GM12878 (cell line): Measurements from ENCODE around the gene SNAPC2. TPM values are rescaled to one million over a fixed set of nuclear protein-coding genes. Genes with fewer than 3 reads are reported as not detected.

Experiments used
- ATAC-seq: fragments of 200-7000 bp; cut with Tn5 transposase; 3 replicates; pipeline ENCODE4 v1.9.1; 2020; ENCODE audit warnings: mild to moderate bottlenecking, moderate library complexity
- BruUV-seq: library from RNA; stranded (reverse); fragments of 400-500 nt; replicated peaks from 2 replicates; lab custom pipeline; 2021; lab: Mats Ljungman, UMichigan
- CTCF ChIA-PET: fragments of 300-600 bp; sonication (Branson Sonifier 250); formaldehyde crosslinking; extraction: SDS; loops from one replicate; lab custom pipeline; 2021; ENCODE audit warnings: inconsistent platforms; lab: Yijun Ruan, JAX
- POLR2A ChIA-PET: fragments of 350-600 bp; formaldehyde crosslinking; extraction: SDS; loops from one replicate; lab custom pipeline; 2021; ENCODE audit warnings: inconsistent platforms; lab: Charles Lee
- RAD21 ChIA-PET: fragments of 300-600 bp; sonication (Branson Sonifier 250); formaldehyde crosslinking; loops from one replicate; lab custom pipeline; 2023; ENCODE audit warnings: antibody characterized with exemption; ENCODE audit not compliant: unreplicated experiment; lab: Charles Lee
- SMC1A ChIA-PET: fragments of 300-600 bp; sonication (Branson Sonifier 250); formaldehyde crosslinking; loops from one replicate; lab custom pipeline; 2023; ENCODE audit not compliant: unreplicated experiment, uncharacterized antibody; lab: Charles Lee
- DNase-seq: peaks from one replicate; pipeline ENCODE4 v3.0.0-alpha.2; 2011; ENCODE audit warnings: low read depth, low spot score
- FAIRE-seq: peaks from 3 replicates; lab custom pipeline; 2011; peaks lifted over from hg19 to GRCh38; lab: Jason Lieb, UNC
- H2AFZ ChIP-seq: 2 replicates; pipeline ENCODE4 v1.6.0; 2011; ENCODE audit warnings: low read depth, low read length, control low read depth; ENCODE audit not compliant: control insufficient read depth
- H3K27ac ChIP-seq: 2 replicates; pipeline ENCODE4 v1.5.1; 2011; ENCODE audit warnings: control low read depth; ENCODE audit not compliant: control insufficient read depth, insufficient read depth
- H3K27me3 ChIP-seq, 2 experiments: replicated peaks in 1 of 2; 2 replicates each; pipeline versions ENCODE4 v1.6.0 to v1.6.1; 2011; ENCODE audit warnings: low read length in 1 of 2; ENCODE audit not compliant: control insufficient read depth in 2 of 2, insufficient read depth in 2 of 2
- H3K36me3 ChIP-seq, 2 experiments: 2 replicates each; pipeline ENCODE4 v1.5.1; 2011; ENCODE audit warnings: low read length in 1 of 2; ENCODE audit not compliant: control insufficient read depth in 2 of 2, insufficient read depth in 2 of 2
- H3K4me1 ChIP-seq: 2 replicates; pipeline ENCODE4 v1.6.1; 2011; ENCODE audit warnings: mild to moderate bottlenecking, low read length, moderate library complexity, mixed read lengths; ENCODE audit not compliant: control insufficient read depth, insufficient read depth
- H3K4me2 ChIP-seq: 2 replicates; pipeline ENCODE4 v1.6.0; 2011; ENCODE audit warnings: control low read depth; ENCODE audit not compliant: control insufficient read depth, insufficient read depth
- H3K4me3 ChIP-seq: fragments of 200-600 bp; sonication (generic); 2 replicates; pipeline ENCODE4 v1.5.1; 2016
- H3K79me2 ChIP-seq: 2 replicates; pipeline ENCODE4 v1.6.0; 2011; ENCODE audit warnings: low read length; ENCODE audit not compliant: control insufficient read depth, insufficient read depth
- H3K9ac ChIP-seq: 2 replicates; pipeline ENCODE4 v1.8.0; 2011; ENCODE audit warnings: low read length, control low read depth, mixed read lengths; ENCODE audit not compliant: control insufficient read depth, insufficient read depth
- H3K9me3 ChIP-seq: replicated peaks from 3 replicates; pipeline ENCODE4 v1.5.1; 2011; ENCODE audit warnings: mild to moderate bottlenecking, low read length; ENCODE audit not compliant: control insufficient read depth, insufficient read depth
- H4K20me1 ChIP-seq: 2 replicates; pipeline ENCODE4 v1.6.0; 2011; ENCODE audit not compliant: control insufficient read depth, insufficient read depth
- BCLAF1 ChIP-seq: fragments of 450-650 bp; IDR thresholded peaks from 2 replicates; pipeline ENCODE4 v1.6.1; 2017; ENCODE audit warnings: antibody characterized with exemption, mild to moderate bottlenecking, moderate library complexity
- EED ChIP-seq: sonication (generic); IDR thresholded peaks from 2 replicates; pipeline ENCODE4 v1.6.1; 2016; ENCODE audit warnings: antibody characterized with exemption, low read depth
- HCFC1 ChIP-seq: fragments of 150-350 bp; IDR thresholded peaks from 2 replicates; pipeline ENCODE4 v1.6.1; 2014; ENCODE audit warnings: low read length
- KLF5 ChIP-seq: fragments of 450-650 bp; IDR thresholded peaks from 2 replicates; pipeline ENCODE4 v1.6.1; 2014; ENCODE audit warnings: mild to moderate bottlenecking; ENCODE audit not compliant: partially characterized antibody
- LARP7 ChIP-seq: fragments of 450-650 bp; IDR thresholded peaks from 2 replicates; pipeline ENCODE4 v1.6.1; 2017; ENCODE audit warnings: mild to moderate bottlenecking
- MYB ChIP-seq: fragments of 150-350 bp; IDR thresholded peaks from 2 replicates; pipeline ENCODE4 v1.6.1; 2014; ENCODE audit warnings: mild to moderate bottlenecking, low read depth, low read length, borderline replicate concordance
- NFYA ChIP-seq: IDR thresholded peaks from 2 replicates; pipeline ENCODE4 v1.6.1; 2011; ENCODE audit warnings: low read depth, mild to moderate bottlenecking, low read length, improper control_type of control experiment, borderline replicate concordance
- PAX5 ChIP-seq: IDR thresholded peaks from 2 replicates; pipeline ENCODE4 v1.6.1; 2011; ENCODE audit warnings: low read depth, low read length, borderline replicate concordance
- PRDM15 ChIP-seq: fragments of 450-650 bp; formaldehyde crosslinking; IDR thresholded peaks from 2 replicates; pipeline ENCODE4 v1.4.0; 2020; ENCODE audit warnings: mild to moderate bottlenecking, moderate library complexity
- RCOR1 ChIP-seq: conservative IDR thresholded peaks from 2 replicates; pipeline ENCODE4 v1.6.1; 2012; ENCODE audit warnings: low read depth, low read length, improper control_type of control experiment
- SMARCA5 ChIP-seq: fragments of 450-650 bp; IDR thresholded peaks from 2 replicates; pipeline ENCODE4 v1.6.1; 2017; ENCODE audit warnings: mild to moderate bottlenecking
- SUZ12 ChIP-seq: fragments of 200-600 bp; sonication (generic); IDR thresholded peaks from one replicate; pipeline ENCODE4 v1.6.1; 2018; ENCODE audit warnings: antibody characterized with exemption, mild to moderate bottlenecking; ENCODE audit not compliant: unreplicated experiment
- TBL1XR1 ChIP-seq: IDR thresholded peaks from 2 replicates; pipeline ENCODE4 v1.6.1; 2012; ENCODE audit warnings: low read depth, low read length, improper control_type of control experiment
- WGBS: methylation state at CpG from one replicate; pipeline ENCODE4 v1.1.6; 2016; ENCODE audit warnings: low lambda C conversion rate; ENCODE audit not compliant: insufficient replicate concordance, insufficient coverage; ENCODE audit errors: missing lambda C conversion rate; 5-methylcytosine and 5-hydroxymethylcytosine counted together
- in situ Hi-C: fragments of 300-500 bp; cut with MboI; formaldehyde crosslinking; loops from 9 replicates; pipeline ENCODE4 v1.14.3; 2018; ENCODE audit warnings: mixed read lengths
- intact Hi-C: fragments of 100-400 bp; cut with micrococcal nuclease; formaldehyde crosslinking; loops from one replicate; pipeline ENCODE4 v1.14.2; 2022; ENCODE audit not compliant: unreplicated experiment
- polyA plus RNA-seq, 11 experiments: library from polyadenylated mRNA; depleted of rRNA in 4 of 11; unstranded in 6 of 11; stranded (reverse) in 5 of 11; fragments of >200 nt; fragmentation: Nextera tagmentation in 4 of 11; fragmentation: Illumina TruSeq in 1 of 11; extraction: Ambion mirVana in 4 of 11; extraction: Trizol in 1 of 11; gene quantifications; 1 replicate in 1 of 11; 2 replicates in 10 of 11; pipeline versions ENCODE4 v1.2.1 to v1.2.3, GENCODE V29; 2011 to 2016; ENCODE audit warnings: inconsistent platforms in 2 of 11, missing spikeins in 2 of 11, low read depth in 1 of 11
- total RNA-seq, 4 experiments: library from RNA; depleted of rRNA in 3 of 4; stranded (reverse); fragments of >200 nt in 3 of 4; fragmentation: Illumina TruSeq in 1 of 4; extraction: Trizol in 1 of 4; gene quantifications; 2 replicates each; pipeline versions ENCODE4 v1.2.1 to v1.2.3, GENCODE V29; 2013 to 2021

SNAPC2 gene
- total and polyA plus RNA-seq, 10 of the 15 experiments (the other 5 are each of a cell fraction or from before 2014, with no cell fraction given), result 0.19 to 20.8 (median 12.6) TPM

- H3K4me1 ChIP-seq, result peaks cover 10% of the 10 kb centered on the region
- DNase-seq, result no peak
- peaks cover 0 to 8% of the 10 kb centered on the region in 2 experiments; a peak in 3 of 4 replicates for H3K36me3 ChIP-seq
- no peak for FAIRE-seq
- RAD21 ChIA-PET, result no interaction called here
- SMC1A ChIA-PET, result no interaction called here
- no peak overlapping the region for H2AFZ ChIP-seq
- H3K9me3 ChIP-seq, result no peaks in the 10 kb centered on the region; the same call in 2 of the 3 replicates
- no peak for TF ChIP-seq TBL1XR1
- no peak for TF ChIP-seq MYB
- TF ChIP-seq PRDM15 (CRISPR knock-in tag), result no peak
- TF ChIP-seq RCOR1, result no peak
- no peak for TF ChIP-seq EED
- 0 out of 2 replicates have a peak, but pooled peaks have one; percentile 32 for TF ChIP-seq LARP7
- TF ChIP-seq BCLAF1, result no peak
- no peak for TF ChIP-seq HCFC1
- TF ChIP-seq KLF5, result no peak
- TF ChIP-seq SMARCA5, result 0 out of 2 replicates have a peak, but pooled peaks have one; percentile 44
- TF ChIP-seq NFYA, result no peak
- TF ChIP-seq PAX5, result no peak
- TF ChIP-seq SUZ12, result peak; percentile 95
- H3K27ac ChIP-seq, result no peak overlapping the region
- H3K4me2 ChIP-seq, result peak overlapping the region; percentile 55
- peaks cover 8 to 21% of the 10 kb centered on the region in 2 experiments for H3K27me3 ChIP-seq
- POLR2A ChIA-PET, result interaction anchor here (0.7 kb wide), 1 partner anchor 13 kb away, joined by 3 read pairs; no protein-coding TSS in a partner anchor
- WGBS, result 2% methylated on average over 68 of the region's 104 CpGs
- no peaks in the 10 kb centered on the region for H4K20me1 ChIP-seq
- no TSS peak for BruUV-seq
- CTCF ChIA-PET, result interaction anchor here (0.6 kb wide), 1 partner anchor 30 kb away, joined by 3 read pairs; no protein-coding TSS in a partner anchor
- ATAC-seq, result no peak
- no peak overlapping the region for H3K9ac ChIP-seq
- intact Hi-C loops, result no loop called here
- no peaks in the 10 kb centered on the region for H3K79me2 ChIP-seq
- H3K4me3 ChIP-seq, result no peak overlapping the region
- in situ Hi-C loops, result no loop called here
Measured at GRCh38 chr19:7916103-7916954, 3.8 kb upstream of the SNAPC2 start.
